ENCODE data around the gene SMCR8. TPM values are rescaled to one million over a fixed set of nuclear protein-coding genes. Genes with fewer than 3 reads are reported as not detected.
A peak's percentile ranks its signal among the peaks of the same experiment; 100 is the strongest.

SMCR8 gene
- total and polyA plus RNA-seq, 2 of the 13 experiments (the other 11 are each of a cell fraction or from before 2014, with no cell fraction given), result 7.6 to 11.8 TPM

DNA sequence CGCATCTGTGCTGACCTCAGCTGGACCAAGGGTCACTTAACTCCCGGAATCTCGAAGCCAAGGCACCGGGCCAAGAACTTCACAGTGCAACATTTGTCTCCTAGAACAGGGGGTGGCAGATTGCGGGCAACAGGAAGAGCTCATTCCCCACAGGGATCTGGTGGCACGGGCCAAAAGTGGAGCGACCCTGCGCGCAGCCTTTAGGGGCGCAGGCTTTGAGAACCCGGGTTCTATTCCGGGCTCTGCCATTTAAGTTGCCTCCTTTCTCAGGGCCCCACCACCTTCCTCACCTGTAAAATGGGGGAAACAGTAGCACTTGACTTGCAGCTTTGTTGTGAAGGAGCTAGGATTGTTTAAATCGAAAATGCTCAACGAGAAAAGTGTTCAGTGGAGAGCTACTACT is 47.6 kb downstream of the SMCR8 start (continued):
- TF ChIP-seq, protein P1, sequence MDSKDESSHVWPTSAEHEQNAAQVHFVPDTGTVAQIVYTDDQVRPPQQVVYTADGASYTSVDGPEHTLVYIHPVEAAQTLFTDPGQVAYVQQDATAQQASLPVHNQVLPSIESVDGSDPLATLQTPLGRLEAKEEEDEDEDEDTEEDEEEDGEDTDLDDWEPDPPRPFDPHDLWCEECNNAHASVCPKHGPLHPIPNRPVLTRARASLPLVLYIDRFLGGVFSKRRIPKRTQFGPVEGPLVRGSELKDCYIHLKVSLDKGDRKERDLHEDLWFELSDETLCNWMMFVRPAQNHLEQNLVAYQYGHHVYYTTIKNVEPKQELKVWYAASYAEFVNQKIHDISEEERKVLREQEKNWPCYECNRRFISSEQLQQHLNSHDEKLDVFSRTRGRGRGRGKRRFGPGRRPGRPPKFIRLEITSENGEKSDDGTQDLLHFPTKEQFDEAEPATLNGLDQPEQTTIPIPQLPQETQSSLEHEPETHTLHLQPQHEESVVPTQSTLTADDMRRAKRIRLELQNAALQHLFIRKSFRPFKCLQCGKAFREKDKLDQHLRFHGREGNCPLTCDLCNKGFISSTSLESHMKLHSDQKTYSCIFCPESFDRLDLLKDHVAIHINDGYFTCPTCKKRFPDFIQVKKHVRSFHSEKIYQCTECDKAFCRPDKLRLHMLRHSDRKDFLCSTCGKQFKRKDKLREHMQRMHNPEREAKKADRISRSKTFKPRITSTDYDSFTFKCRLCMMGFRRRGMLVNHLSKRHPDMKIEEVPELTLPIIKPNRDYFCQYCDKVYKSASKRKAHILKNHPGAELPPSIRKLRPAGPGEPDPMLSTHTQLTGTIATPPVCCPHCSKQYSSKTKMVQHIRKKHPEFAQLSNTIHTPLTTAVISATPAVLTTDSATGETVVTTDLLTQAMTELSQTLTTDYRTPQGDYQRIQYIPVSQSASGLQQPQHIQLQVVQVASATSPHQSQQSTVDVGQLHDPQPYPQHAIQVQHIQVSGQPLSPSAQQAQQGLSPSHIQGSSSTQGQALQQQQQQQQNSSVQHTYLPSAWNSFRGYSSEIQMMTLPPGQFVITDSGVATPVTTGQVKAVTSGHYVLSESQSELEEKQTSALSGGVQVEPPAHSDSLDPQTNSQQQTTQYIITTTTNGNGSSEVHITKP (CRISPR knock-in tag; IDR thresholded peaks at IDR 0.05; ENCODE audit: low read depth), result peak; percentile 89
- TF ChIP-seq, protein P2, sequence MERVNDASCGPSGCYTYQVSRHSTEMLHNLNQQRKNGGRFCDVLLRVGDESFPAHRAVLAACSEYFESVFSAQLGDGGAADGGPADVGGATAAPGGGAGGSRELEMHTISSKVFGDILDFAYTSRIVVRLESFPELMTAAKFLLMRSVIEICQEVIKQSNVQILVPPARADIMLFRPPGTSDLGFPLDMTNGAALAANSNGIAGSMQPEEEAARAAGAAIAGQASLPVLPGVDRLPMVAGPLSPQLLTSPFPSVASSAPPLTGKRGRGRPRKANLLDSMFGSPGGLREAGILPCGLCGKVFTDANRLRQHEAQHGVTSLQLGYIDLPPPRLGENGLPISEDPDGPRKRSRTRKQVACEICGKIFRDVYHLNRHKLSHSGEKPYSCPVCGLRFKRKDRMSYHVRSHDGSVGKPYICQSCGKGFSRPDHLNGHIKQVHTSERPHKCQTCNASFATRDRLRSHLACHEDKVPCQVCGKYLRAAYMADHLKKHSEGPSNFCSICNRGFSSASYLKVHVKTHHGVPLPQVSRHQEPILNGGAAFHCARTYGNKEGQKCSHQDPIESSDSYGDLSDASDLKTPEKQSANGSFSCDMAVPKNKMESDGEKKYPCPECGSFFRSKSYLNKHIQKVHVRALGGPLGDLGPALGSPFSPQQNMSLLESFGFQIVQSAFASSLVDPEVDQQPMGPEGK (CRISPR knock-in tag; IDR thresholded peaks at IDR 0.05), result peak; percentile 4; the same call in 1 of the 2 replicates
- 0 out of 2 replicates have a peak, but pooled peaks have one; percentile 38 for TF ChIP-seq KAT7 (CRISPR knock-in tag; IDR thresholded peaks at IDR 0.05; ENCODE audit: borderline replicate concordance)
- TF ChIP-seq ZNF350 (CRISPR knock-in tag; IDR thresholded peaks at IDR 0.05; ENCODE audit: borderline replicate concordance, low read depth), result peak; percentile 19; the same call in 1 of the 2 replicates
- TF ChIP-seq FOXA3 (CRISPR knock-in tag; IDR thresholded peaks at IDR 0.05), result 0 out of 2 replicates have a peak, but pooled peaks have one; percentile 25
- TF ChIP-seq, protein P3, sequence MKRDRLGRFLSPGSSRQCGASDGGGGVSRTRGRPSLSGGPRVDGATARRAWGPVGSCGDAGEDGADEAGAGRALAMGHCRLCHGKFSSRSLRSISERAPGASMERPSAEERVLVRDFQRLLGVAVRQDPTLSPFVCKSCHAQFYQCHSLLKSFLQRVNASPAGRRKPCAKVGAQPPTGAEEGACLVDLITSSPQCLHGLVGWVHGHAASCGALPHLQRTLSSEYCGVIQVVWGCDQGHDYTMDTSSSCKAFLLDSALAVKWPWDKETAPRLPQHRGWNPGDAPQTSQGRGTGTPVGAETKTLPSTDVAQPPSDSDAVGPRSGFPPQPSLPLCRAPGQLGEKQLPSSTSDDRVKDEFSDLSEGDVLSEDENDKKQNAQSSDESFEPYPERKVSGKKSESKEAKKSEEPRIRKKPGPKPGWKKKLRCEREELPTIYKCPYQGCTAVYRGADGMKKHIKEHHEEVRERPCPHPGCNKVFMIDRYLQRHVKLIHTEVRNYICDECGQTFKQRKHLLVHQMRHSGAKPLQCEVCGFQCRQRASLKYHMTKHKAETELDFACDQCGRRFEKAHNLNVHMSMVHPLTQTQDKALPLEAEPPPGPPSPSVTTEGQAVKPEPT (CRISPR knock-in tag; IDR thresholded peaks at IDR 0.05; ENCODE audit: low read depth), result no peak
- no peak for TF ChIP-seq SP140L (CRISPR knock-in tag; IDR thresholded peaks at IDR 0.05; ENCODE audit: borderline replicate concordance)
- no peak for TF ChIP-seq ZNF264 (CRISPR knock-in tag; IDR thresholded peaks at IDR 0.05)
- TF ChIP-seq POLR2A (IDR thresholded peaks at IDR 0.05; ENCODE audit: insufficient read depth in 1 of 2, low read depth in 2 of 2, low read length in 2 of 2), result peak in 1 of 2 experiments; percentile 13; a peak in 1 of 4 replicates
- peak; percentile 18; the same call in 1 of the 2 replicates for TF ChIP-seq POLR2G (IDR thresholded peaks at IDR 0.05; ENCODE audit: low read depth, low read length)
- TF ChIP-seq, protein P4, sequence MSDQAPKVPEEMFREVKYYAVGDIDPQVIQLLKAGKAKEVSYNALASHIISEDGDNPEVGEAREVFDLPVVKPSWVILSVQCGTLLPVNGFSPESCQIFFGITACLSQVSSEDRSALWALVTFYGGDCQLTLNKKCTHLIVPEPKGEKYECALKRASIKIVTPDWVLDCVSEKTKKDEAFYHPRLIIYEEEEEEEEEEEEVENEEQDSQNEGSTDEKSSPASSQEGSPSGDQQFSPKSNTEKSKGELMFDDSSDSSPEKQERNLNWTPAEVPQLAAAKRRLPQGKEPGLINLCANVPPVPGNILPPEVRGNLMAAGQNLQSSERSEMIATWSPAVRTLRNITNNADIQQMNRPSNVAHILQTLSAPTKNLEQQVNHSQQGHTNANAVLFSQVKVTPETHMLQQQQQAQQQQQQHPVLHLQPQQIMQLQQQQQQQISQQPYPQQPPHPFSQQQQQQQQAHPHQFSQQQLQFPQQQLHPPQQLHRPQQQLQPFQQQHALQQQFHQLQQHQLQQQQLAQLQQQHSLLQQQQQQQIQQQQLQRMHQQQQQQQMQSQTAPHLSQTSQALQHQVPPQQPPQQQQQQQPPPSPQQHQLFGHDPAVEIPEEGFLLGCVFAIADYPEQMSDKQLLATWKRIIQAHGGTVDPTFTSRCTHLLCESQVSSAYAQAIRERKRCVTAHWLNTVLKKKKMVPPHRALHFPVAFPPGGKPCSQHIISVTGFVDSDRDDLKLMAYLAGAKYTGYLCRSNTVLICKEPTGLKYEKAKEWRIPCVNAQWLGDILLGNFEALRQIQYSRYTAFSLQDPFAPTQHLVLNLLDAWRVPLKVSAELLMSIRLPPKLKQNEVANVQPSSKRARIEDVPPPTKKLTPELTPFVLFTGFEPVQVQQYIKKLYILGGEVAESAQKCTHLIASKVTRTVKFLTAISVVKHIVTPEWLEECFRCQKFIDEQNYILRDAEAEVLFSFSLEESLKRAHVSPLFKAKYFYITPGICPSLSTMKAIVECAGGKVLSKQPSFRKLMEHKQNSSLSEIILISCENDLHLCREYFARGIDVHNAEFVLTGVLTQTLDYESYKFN (CRISPR knock-in tag; conservative IDR thresholded peaks at IDR 0.05), result peak; percentile 11; the same call in 1 of the 2 replicates
- TF ChIP-seq JUND (CRISPR knock-in tag; IDR thresholded peaks at IDR 0.05), result no peak
- peak; percentile 7; the same call in 1 of the 2 replicates for TF ChIP-seq ZNF614 (CRISPR knock-in tag; IDR thresholded peaks at IDR 0.05; ENCODE audit: borderline replicate concordance)
